AG09319 (cell line): Measurements from ENCODE around the gene P2RY6.
"Not testable (repeated sequence)": the region's sequence is repeated elsewhere in the genome, so short reads cannot be mapped to it uniquely, and the experiment has no call there.

Source experiments
- DNase-seq: peaks from one replicate; pipeline ENCODE4 v3.0.0-alpha.2; 2010; ENCODE audit warnings: low read depth; ENCODE audit errors: extremely low read depth
- CTCF ChIP-seq: IDR thresholded peaks from 2 replicates; pipeline ENCODE4 v1.5.1; 2011; ENCODE audit warnings: low read depth, mild to moderate bottlenecking, inconsistent platforms, low read length, moderate library complexity

P2RY6 gene

GRCh38 chr11:73269459-73270015, 2.6 kb upstream of the P2RY6 start:
- DNase-seq: no peak
- no peak for TF ChIP-seq CTCF

- no peak for DNase-seq
- no peak for TF ChIP-seq CTCF
Observed at GRCh38 chr11:73270016-73270854, 1.9 kb upstream of the P2RY6 start.

- TF ChIP-seq CTCF: no peak
- no peak for DNase-seq
Observed at GRCh38 chr11:73270855-73271477, 1.2 kb upstream of the P2RY6 start.

- DNase-seq: not testable (repeated sequence)
Observed at GRCh38 chr11:73271478-73271865, 666 bp upstream of the P2RY6 start.

- TF ChIP-seq CTCF: no peak
- DNase-seq: no peak
Observed at GRCh38 chr11:73272680-73273038, 521 bp downstream of the P2RY6 start.

GRCh38 chr11:73273222-73273895, 1.2 kb downstream of the P2RY6 start:
- DNase-seq: no peak
- TF ChIP-seq CTCF: no peak

- not testable (repeated sequence) for DNase-seq
Observed at GRCh38 chr11:73274191-73274590, 2.1 kb downstream of the P2RY6 start.

GRCh38 chr11:73274722-73275380, 2.7 kb downstream of the P2RY6 start:
- TF ChIP-seq CTCF: no peak
- no peak for DNase-seq
